ENCODE results near the gene ILDR2.

The ILDR2 gene

DNA sequence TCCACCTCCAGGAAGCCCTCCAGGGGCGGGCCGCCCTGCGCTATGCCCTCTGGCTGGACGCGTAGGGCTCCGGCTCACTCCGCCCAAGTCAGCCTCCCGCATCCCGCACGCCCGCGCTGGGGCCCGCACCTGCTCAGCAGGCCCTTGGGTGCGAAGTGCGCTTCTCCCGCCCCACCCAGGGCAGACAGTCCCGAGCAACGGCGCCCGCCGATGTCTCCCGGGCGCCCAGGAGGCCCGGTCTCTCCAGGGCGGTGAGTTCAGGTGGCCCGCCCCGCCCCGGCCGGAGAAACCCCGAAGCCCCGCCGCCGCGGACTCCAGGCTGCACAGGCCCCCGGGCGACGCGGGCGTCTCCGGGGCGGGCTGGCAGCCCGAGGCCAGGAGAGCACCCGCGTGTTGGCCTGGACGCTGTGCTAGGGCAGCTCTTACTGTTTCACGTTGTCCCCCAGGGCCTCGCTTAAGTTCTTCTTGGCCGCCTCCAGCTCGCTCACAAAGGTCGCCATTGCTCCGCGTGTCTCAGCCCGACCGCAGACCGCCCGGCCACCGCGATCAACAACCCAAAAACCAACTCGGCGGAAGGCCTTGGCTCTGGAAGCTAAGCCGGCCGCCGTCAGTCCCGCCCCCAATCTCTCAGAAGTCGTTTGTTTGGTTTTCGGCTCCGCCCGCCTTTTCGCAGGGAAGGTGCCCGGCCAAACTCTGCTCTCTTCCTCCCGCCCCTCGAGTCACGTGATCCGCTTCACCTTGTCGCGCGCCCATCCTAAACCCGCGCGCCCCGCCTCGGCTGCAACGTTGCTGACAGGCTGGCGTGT, 99.4 kb downstream of the ILDR2 start, which contains the start of gene TADA1 (continued):
- TF ChIP-seq, protein P1, sequence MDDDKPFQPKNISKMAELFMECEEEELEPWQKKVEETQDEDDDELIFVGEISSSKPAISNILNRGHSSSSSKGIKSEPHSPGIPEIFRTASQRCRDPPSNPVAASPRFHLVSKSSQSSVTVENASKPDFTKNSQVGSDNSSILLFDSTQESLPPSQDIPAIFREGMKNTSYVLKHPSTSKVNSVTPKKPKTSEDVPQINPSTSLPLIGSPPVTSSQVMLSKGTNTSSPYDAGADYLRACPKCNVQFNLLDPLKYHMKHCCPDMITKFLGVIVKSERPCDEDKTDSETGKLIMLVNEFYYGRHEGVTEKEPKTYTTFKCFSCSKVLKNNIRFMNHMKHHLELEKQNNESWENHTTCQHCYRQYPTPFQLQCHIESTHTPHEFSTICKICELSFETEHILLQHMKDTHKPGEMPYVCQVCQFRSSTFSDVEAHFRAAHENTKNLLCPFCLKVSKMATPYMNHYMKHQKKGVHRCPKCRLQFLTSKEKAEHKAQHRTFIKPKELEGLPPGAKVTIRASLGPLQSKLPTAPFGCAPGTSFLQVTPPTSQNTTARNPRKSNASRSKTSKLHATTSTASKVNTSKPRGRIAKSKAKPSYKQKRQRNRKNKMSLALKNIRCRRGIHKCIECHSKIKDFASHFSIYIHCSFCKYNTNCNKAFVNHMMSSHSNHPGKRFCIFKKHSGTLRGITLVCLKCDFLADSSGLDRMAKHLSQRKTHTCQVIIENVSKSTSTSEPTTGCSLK (tag by site-specific recombination; IDR thresholded peaks at IDR 0.05) = no peak
- no peak for TF ChIP-seq ZNF510 (tag by site-specific recombination; IDR thresholded peaks at IDR 0.05; ENCODE audit: insufficient replicate concordance)
- TF ChIP-seq, protein P2, sequence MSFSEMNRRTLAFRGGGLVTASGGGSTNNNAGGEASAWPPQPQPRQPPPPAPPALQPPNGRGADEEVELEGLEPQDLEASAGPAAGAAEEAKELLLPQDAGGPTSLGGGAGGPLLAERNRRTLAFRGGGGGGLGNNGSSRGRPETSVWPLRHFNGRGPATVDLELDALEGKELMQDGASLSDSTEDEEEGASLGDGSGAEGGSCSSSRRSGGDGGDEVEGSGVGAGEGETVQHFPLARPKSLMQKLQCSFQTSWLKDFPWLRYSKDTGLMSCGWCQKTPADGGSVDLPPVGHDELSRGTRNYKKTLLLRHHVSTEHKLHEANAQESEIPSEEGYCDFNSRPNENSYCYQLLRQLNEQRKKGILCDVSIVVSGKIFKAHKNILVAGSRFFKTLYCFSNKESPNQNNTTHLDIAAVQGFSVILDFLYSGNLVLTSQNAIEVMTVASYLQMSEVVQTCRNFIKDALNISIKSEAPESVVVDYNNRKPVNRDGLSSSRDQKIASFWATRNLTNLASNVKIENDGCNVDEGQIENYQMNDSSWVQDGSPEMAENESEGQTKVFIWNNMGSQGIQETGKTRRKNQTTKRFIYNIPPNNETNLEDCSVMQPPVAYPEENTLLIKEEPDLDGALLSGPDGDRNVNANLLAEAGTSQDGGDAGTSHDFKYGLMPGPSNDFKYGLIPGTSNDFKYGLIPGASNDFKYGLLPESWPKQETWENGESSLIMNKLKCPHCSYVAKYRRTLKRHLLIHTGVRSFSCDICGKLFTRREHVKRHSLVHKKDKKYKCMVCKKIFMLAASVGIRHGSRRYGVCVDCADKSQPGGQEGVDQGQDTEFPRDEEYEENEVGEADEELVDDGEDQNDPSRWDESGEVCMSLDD (tag by site-specific recombination; IDR thresholded peaks at IDR 0.05) = peak; percentile 56
- peak; percentile 50; the same call in 1 of the 2 replicates for TF ChIP-seq ZNF391 (tag by site-specific recombination; IDR thresholded peaks at IDR 0.05; ENCODE audit: borderline replicate concordance, low read depth)
- TF ChIP-seq, protein P3, sequence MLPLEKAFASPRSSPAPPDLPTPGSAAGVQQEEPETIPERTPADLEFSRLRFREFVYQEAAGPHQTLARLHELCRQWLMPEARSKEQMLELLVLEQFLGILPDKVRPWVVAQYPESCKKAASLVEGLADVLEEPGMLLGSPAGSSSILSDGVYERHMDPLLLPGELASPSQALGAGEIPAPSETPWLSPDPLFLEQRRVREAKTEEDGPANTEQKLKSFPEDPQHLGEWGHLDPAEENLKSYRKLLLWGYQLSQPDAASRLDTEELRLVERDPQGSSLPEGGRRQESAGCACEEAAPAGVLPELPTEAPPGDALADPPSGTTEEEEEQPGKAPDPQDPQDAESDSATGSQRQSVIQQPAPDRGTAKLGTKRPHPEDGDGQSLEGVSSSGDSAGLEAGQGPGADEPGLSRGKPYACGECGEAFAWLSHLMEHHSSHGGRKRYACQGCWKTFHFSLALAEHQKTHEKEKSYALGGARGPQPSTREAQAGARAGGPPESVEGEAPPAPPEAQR (tag by site-specific recombination; IDR thresholded peaks at IDR 0.05) = no peak; the same call in 1 of the 2 replicates
- TF ChIP-seq ZNF354C (tag by site-specific recombination; IDR thresholded peaks at IDR 0.05; ENCODE audit: borderline replicate concordance, low read depth) = no peak
- no peak for TF ChIP-seq ZNF48 (tag by site-specific recombination; IDR thresholded peaks at IDR 0.05)
- TF ChIP-seq ZNF792 (tag by site-specific recombination; IDR thresholded peaks at IDR 0.05) = no peak
- TF ChIP-seq ZNF16 (tag by site-specific recombination; IDR thresholded peaks at IDR 0.05; ENCODE audit: low read depth) = no peak
- TF ChIP-seq ZNF707 (tag by site-specific recombination; IDR thresholded peaks at IDR 0.05) = no peak
- no peak for TF ChIP-seq ZNF621 (tag by site-specific recombination; IDR thresholded peaks at IDR 0.05)
- TF ChIP-seq, protein P4, sequence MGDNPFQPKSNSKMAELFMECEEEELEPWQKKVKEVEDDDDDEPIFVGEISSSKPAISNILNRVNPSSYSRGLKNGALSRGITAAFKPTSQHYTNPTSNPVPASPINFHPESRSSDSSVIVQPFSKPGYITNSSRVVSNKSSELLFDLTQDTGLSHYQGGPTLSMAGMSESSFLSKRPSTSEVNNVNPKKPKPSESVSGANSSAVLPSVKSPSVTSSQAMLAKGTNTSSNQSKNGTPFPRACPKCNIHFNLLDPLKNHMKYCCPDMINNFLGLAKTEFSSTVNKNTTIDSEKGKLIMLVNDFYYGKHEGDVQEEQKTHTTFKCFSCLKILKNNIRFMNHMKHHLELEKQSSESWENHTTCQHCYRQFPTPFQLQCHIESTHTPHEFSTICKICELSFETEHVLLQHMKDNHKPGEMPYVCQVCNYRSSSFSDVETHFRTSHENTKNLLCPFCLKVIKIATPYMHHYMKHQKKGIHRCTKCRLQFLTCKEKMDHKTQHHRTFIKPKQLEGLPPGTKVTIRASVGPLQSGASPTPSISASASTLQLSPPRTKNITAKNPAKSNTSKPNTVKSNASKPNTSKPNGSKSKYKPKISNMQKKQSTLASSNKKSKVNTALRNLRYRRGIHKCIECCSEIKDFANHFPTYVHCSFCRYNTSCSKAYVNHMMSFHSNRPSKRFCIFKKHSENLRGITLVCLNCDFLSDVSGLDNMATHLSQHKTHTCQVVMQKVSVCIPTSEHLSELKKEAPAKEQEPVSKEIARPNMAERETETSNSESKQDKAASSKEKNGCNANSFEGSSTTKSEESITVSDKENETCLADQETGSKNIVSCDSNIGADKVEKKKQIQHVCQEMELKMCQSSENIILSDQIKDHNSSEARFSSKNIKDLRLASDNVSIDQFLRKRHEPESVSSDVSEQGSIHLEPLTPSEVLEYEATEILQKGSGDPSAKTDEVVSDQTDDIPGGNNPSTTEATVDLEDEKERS (tag by site-specific recombination; IDR thresholded peaks at IDR 0.05) = no peak
- peak; percentile 94 for TF ChIP-seq ZNF324 (tag by site-specific recombination; IDR thresholded peaks at IDR 0.05)
- TF ChIP-seq ZNF366 (tag by site-specific recombination; conservative IDR thresholded peaks at IDR 0.05) = peak; percentile 70
- peak; percentile 87 for TF ChIP-seq ZNF501 (tag by site-specific recombination; IDR thresholded peaks at IDR 0.05)
- TF ChIP-seq OVOL3 (tag by site-specific recombination; IDR thresholded peaks at IDR 0.05) = no peak
- no peak for TF ChIP-seq ZNF350 (tag by site-specific recombination; IDR thresholded peaks at IDR 0.05)
- peak; percentile 96 for TF ChIP-seq KLF16 (tag by site-specific recombination; IDR thresholded peaks at IDR 0.05)
- TF ChIP-seq ZNF23 (tag by site-specific recombination; IDR thresholded peaks at IDR 0.05; ENCODE audit: borderline replicate concordance) = no peak
- TF ChIP-seq, protein P5, sequence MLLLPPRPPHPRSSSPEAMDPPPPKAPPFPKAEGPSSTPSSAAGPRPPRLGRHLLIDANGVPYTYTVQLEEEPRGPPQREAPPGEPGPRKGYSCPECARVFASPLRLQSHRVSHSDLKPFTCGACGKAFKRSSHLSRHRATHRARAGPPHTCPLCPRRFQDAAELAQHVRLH (tag by site-specific recombination; IDR thresholded peaks at IDR 0.05) = peak; percentile 65; the same call in 1 of the 2 replicates
- TF ChIP-seq MZF1 (tag by site-specific recombination; IDR thresholded peaks at IDR 0.05; ENCODE audit: borderline replicate concordance) = no peak
- TF ChIP-seq ZNF221 (tag by site-specific recombination; IDR thresholded peaks at IDR 0.05; ENCODE audit: borderline replicate concordance) = no peak
- TF ChIP-seq ZNF433 (tag by site-specific recombination; IDR thresholded peaks at IDR 0.05; ENCODE audit: low read depth) = no peak
- peak; percentile 94 for TF ChIP-seq ZNF24 (tag by site-specific recombination; IDR thresholded peaks at IDR 0.05)
- TF ChIP-seq, protein P6, sequence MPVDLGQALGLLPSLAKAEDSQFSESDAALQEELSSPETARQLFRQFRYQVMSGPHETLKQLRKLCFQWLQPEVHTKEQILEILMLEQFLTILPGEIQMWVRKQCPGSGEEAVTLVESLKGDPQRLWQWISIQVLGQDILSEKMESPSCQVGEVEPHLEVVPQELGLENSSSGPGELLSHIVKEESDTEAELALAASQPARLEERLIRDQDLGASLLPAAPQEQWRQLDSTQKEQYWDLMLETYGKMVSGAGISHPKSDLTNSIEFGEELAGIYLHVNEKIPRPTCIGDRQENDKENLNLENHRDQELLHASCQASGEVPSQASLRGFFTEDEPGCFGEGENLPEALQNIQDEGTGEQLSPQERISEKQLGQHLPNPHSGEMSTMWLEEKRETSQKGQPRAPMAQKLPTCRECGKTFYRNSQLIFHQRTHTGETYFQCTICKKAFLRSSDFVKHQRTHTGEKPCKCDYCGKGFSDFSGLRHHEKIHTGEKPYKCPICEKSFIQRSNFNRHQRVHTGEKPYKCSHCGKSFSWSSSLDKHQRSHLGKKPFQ (tag by site-specific recombination; IDR thresholded peaks at IDR 0.05) = no peak
- TF ChIP-seq, protein P7, sequence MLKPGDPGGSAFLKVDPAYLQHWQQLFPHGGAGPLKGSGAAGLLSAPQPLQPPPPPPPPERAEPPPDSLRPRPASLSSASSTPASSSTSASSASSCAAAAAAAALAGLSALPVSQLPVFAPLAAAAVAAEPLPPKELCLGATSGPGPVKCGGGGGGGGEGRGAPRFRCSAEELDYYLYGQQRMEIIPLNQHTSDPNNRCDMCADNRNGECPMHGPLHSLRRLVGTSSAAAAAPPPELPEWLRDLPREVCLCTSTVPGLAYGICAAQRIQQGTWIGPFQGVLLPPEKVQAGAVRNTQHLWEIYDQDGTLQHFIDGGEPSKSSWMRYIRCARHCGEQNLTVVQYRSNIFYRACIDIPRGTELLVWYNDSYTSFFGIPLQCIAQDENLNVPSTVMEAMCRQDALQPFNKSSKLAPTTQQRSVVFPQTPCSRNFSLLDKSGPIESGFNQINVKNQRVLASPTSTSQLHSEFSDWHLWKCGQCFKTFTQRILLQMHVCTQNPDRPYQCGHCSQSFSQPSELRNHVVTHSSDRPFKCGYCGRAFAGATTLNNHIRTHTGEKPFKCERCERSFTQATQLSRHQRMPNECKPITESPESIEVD (tag by site-specific recombination; IDR thresholded peaks at IDR 0.05) = no peak

All from HEK293 (cell line).